ENCODE measurements around the gene ARMC9.

DNA sequence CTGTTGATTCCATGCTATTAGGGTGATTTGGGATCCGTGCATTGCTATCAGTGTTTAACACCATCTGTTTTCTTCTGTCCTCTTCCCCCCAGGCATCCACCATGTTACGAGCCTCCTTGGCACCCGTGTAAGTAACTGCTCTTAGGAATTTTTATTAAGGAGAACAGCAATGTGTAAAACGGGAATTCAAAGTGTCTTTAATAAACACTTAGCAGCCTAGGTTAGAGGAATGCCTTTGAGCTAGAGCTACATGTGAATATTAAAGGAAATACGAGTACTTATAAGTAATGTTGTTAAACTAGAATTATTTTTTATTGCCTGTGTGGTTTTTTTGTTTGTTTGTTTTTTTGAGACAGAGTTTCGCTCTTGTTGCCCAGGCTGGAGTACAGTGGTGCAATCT lies 58.1 kb downstream of the ARMC9 start:
- TF ChIP-seq POLR2AphosphoS5 (IDR thresholded peaks at IDR 0.05; ENCODE audit: low read depth, low read length), result no peak
- TF ChIP-seq, protein P1, sequence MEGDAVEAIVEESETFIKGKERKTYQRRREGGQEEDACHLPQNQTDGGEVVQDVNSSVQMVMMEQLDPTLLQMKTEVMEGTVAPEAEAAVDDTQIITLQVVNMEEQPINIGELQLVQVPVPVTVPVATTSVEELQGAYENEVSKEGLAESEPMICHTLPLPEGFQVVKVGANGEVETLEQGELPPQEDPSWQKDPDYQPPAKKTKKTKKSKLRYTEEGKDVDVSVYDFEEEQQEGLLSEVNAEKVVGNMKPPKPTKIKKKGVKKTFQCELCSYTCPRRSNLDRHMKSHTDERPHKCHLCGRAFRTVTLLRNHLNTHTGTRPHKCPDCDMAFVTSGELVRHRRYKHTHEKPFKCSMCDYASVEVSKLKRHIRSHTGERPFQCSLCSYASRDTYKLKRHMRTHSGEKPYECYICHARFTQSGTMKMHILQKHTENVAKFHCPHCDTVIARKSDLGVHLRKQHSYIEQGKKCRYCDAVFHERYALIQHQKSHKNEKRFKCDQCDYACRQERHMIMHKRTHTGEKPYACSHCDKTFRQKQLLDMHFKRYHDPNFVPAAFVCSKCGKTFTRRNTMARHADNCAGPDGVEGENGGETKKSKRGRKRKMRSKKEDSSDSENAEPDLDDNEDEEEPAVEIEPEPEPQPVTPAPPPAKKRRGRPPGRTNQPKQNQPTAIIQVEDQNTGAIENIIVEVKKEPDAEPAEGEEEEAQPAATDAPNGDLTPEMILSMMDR (IDR thresholded peaks at IDR 0.05), result no peak
- no peak for TF ChIP-seq SIN3A (IDR thresholded peaks at IDR 0.05; ENCODE audit: borderline replicate concordance, insufficient read depth, low read depth, low read length)
- TF ChIP-seq TCF7L2 (IDR thresholded peaks at IDR 0.05; ENCODE audit: low read depth, low read length), result peak; percentile 91
- TF ChIP-seq, protein P2, sequence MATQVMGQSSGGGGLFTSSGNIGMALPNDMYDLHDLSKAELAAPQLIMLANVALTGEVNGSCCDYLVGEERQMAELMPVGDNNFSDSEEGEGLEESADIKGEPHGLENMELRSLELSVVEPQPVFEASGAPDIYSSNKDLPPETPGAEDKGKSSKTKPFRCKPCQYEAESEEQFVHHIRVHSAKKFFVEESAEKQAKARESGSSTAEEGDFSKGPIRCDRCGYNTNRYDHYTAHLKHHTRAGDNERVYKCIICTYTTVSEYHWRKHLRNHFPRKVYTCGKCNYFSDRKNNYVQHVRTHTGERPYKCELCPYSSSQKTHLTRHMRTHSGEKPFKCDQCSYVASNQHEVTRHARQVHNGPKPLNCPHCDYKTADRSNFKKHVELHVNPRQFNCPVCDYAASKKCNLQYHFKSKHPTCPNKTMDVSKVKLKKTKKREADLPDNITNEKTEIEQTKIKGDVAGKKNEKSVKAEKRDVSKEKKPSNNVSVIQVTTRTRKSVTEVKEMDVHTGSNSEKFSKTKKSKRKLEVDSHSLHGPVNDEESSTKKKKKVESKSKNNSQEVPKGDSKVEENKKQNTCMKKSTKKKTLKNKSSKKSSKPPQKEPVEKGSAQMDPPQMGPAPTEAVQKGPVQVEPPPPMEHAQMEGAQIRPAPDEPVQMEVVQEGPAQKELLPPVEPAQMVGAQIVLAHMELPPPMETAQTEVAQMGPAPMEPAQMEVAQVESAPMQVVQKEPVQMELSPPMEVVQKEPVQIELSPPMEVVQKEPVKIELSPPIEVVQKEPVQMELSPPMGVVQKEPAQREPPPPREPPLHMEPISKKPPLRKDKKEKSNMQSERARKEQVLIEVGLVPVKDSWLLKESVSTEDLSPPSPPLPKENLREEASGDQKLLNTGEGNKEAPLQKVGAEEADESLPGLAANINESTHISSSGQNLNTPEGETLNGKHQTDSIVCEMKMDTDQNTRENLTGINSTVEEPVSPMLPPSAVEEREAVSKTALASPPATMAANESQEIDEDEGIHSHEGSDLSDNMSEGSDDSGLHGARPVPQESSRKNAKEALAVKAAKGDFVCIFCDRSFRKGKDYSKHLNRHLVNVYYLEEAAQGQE (IDR thresholded peaks at IDR 0.05; ENCODE audit: insufficient read depth in 1 of 2, low read depth in 2 of 2, low read length in 1 of 2), result no peak
